ENCODE measurements around the gene LRRN4CL.
"Not testable (repeated sequence)": the region's sequence is repeated elsewhere in the genome, so short reads cannot be mapped to it uniquely, and the experiment has no call there.

LRRN4CL gene

DNA sequence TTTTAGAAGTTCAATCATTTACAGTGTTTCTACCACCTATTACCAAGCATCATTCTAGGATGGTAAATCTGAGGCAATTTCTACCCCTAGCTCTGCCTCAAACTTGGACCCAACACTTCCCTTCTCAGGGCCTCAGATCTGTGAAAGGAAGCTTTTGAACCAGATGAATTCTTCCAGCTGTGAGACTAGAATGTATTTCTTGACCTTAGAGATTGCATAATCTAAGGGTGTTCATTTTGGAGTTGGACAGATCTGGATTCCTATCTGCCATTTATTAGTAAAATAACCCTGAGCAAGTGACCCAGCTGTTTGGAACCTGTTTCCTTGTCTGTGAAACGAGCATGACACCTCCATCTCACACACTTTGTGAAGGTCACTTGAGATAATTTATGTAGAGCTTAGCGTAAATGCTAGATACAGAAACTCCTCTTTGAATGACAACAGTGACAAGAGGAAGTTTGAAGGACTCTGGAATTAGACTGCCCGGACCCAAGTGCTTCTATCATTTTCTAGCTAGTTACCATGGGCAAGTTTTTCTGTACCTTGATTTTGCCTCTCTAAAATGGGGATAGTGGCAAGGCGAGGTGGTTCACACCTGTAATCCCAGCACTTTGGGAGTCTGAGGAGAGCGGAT lies 32.4 kb downstream of the LRRN4CL start:
- Histone ChIP-seq H3K4me1 (ENCODE audit: control insufficient read depth, insufficient read depth, low read length) (no peaks in the 10 kb centered on the region), H3K27me3 (ENCODE audit: control insufficient read depth, insufficient read depth, low read length) (no peaks in the 10 kb centered on the region), H3K36me3 (ENCODE audit: control insufficient read depth, insufficient read depth, low read length) (0 out of 2 replicates have a peak, but pooled peaks cover 2% of the 10 kb centered on the region), H3K4me3 (ENCODE audit: low read depth, low read length) (no peak overlapping the region), H3K27ac (ENCODE audit: low read depth, low read length) (no peak overlapping the region), H3K9me3 (ENCODE audit: control insufficient read depth, insufficient read depth, low read depth, low read length) (no peaks in the 10 kb centered on the region), H3K9ac (ENCODE audit: low read length) (no peak overlapping the region)

DNA sequence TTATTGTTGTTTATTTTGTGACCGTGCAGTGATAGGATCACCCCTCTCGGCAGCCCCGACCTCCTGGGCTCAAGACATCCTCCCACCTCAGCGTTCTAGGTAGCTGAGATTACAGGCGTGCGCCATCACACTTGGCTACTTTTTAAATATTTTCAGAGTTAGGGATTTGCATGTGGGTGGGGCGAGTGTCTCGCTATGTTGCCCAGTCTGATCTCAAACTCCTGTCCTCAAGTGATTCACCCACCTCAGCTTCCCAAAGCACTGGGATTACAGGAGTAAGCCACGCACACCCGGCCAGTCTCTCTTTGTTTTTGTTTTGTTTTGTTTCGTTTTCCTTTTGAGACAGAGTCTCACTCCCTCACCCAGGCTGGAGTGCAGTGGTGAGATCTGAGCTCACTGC lies 35.0 kb downstream of the LRRN4CL start:
- Histone ChIP-seq H3K27me3 (ENCODE audit: control insufficient read depth, insufficient read depth, low read length) (no peaks in the 10 kb centered on the region), H3K4me1 (ENCODE audit: control insufficient read depth, insufficient read depth, low read length) (no peaks in the 10 kb centered on the region; the same call in 1 of the 2 replicates), H3K9me3 (ENCODE audit: control insufficient read depth, insufficient read depth, low read depth, low read length) (no peaks in the 10 kb centered on the region), H3K4me3 (ENCODE audit: low read depth, low read length) (no peak overlapping the region), H3K36me3 (ENCODE audit: control insufficient read depth, insufficient read depth, low read length) (peaks cover 6% of the 10 kb centered on the region), H3K9ac (ENCODE audit: low read length) (no peak overlapping the region), H3K27ac (ENCODE audit: low read depth, low read length) (no peak overlapping the region)

DNA sequence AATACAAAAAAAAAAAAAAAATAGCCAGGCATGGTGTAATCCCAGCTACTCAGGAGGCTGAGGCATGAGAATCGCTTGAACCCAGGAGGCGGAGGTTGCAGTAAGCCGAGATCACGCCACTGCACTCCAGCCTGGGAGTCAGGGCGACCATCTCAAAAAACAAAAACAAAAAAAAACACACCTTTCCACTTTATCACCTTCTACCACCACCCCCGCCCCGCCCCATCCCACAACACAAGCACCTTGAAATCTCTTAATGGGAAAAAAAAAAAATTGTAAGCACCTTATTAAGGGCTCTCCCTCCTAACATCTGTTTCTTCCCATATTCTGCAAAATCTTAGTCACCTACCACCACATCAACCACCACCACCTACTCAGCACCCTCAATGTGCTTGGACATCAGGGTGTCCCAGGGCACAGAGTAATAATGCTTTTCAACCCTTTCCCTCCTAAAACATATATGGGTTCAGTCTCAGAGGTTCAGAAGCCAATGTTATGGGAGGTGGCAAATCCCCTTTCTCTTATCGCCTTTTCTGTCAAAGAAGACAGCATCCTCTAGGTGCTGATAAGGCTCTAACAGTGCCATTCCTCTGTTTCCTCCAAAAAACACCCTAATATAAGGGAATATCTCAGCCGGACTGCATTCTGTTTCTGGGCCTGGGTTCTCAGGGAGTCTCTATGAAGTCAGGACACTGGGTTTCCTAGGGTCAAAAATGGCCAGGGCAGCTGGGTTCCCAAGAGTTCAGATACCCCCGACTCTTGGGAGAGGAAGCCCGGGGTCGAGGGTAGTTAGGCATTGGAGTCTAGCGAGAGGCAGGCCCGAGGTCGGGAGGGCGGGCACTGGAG lies 36.9 kb downstream of the LRRN4CL start:
- H3K9ac ChIP-seq (ENCODE audit: low read length): peak overlapping the region; percentile 93
- peak overlapping the region; percentile 78; the same call in 1 of the 2 replicates for H3K27ac ChIP-seq (ENCODE audit: low read depth, low read length)
- peaks cover 2% of the 10 kb centered on the region for H3K4me1 ChIP-seq (ENCODE audit: control insufficient read depth, insufficient read depth, low read length)
- H3K36me3 ChIP-seq (ENCODE audit: control insufficient read depth, insufficient read depth, low read length): peaks cover 25% of the 10 kb centered on the region
- no peaks in the 10 kb centered on the region for H3K9me3 ChIP-seq (ENCODE audit: control insufficient read depth, insufficient read depth, low read depth, low read length)
- peak overlapping the region; percentile 83 for H3K4me3 ChIP-seq (ENCODE audit: low read depth, low read length)
- no peaks in the 10 kb centered on the region for H3K27me3 ChIP-seq (ENCODE audit: control insufficient read depth, insufficient read depth, low read length)

DNA sequence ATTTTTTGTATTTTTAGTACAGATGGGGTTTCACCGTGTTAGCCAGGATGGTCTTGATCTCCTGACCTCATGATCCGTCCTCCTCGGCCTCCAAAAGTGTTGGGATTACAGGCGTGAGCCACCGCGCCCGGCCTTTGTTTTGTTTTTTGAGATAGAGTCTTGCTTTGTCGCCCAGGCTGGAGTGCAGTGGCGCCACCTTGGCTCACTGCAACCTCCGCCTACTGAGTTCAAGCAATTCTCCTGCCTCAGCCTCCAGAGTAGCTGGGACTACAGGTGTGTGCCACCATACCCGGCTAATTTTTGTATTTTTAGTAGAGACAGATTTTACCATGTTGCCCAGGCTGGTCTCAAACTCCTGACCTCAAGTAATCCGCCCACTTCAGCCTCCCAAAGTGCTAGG lies 39.0 kb downstream of the LRRN4CL start:
- H3K9ac ChIP-seq (ENCODE audit: low read length); H3K27me3 ChIP-seq (ENCODE audit: control insufficient read depth, insufficient read depth, low read length); H3K4me1 ChIP-seq (ENCODE audit: control insufficient read depth, insufficient read depth, low read length); H3K27ac ChIP-seq (ENCODE audit: low read depth, low read length); H3K9me3 ChIP-seq (ENCODE audit: control insufficient read depth, insufficient read depth, low read depth, low read length); H3K4me3 ChIP-seq (ENCODE audit: low read depth, low read length): not testable (repeated sequence)
- H3K36me3 ChIP-seq (ENCODE audit: control insufficient read depth, insufficient read depth, low read length): peaks cover 25% of the 10 kb centered on the region

DNA sequence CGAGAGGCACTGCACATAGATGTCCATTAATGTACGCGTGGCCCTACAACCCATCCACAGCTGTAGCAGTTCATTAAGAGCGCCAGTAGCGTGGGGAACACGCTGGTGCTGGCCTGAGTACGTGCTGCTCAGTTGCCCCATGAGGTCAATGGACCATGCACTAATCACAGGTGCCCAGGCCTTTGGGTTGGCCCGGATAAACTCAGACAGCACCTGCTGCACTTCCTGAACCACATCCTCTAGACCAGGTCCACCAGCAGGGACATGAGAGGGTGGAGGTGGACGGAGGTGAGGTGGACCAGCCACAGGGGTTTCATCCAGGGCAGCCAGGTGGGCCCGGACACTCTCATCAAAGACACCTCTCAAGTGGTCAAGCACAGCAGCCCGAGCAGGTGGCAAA lies 39.8 kb downstream of the LRRN4CL start:
- Histone ChIP-seq H3K36me3 (ENCODE audit: control insufficient read depth, insufficient read depth, low read length) (peaks cover 31% of the 10 kb centered on the region), H3K27ac (ENCODE audit: low read depth, low read length) (no peak overlapping the region)

DNA sequence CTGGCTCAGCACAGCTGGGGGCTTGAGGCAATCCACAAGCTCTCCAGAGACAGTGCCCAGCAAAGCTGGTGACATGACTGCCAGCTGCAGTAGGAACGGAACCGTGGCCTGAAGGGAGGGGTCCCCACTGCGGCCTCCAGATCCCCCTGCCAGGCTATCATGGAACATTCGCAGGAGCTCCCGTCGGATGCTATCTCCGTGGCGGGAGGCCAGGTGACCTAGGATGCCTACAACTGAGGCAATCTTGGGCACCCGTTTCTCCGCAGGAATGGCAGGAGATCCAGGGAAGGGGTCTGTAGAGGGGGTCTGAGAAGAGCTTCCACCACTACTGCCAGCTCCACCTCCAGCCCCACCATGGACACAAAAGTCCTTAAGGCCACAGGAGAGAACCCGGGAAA lies 40.4 kb downstream of the LRRN4CL start:
- Histone ChIP-seq H3K9me3 (ENCODE audit: control insufficient read depth, insufficient read depth, low read depth, low read length) (no peaks in the 10 kb centered on the region), H3K4me1 (ENCODE audit: control insufficient read depth, insufficient read depth, low read length) (peaks cover 10% of the 10 kb centered on the region), H3K27me3 (ENCODE audit: control insufficient read depth, insufficient read depth, low read length) (no peaks in the 10 kb centered on the region), H3K27ac (ENCODE audit: low read depth, low read length) (no peak overlapping the region), H3K36me3 (ENCODE audit: control insufficient read depth, insufficient read depth, low read length) (peaks cover 36% of the 10 kb centered on the region), H3K9ac (ENCODE audit: low read length) (no peak overlapping the region), H3K4me3 (ENCODE audit: low read depth, low read length) (no peak overlapping the region)

More for the DNA sequence above, 39.8 kb downstream of the LRRN4CL start:
- Histone ChIP-seq H3K27me3 (ENCODE audit: control insufficient read depth, insufficient read depth, low read length) (no peaks in the 10 kb centered on the region), H3K4me3 (ENCODE audit: low read depth, low read length) (no peak overlapping the region), H3K9ac (ENCODE audit: low read length) (no peak overlapping the region), H3K4me1 (ENCODE audit: control insufficient read depth, insufficient read depth, low read length) (peaks cover 10% of the 10 kb centered on the region), H3K9me3 (ENCODE audit: control insufficient read depth, insufficient read depth, low read depth, low read length) (no peaks in the 10 kb centered on the region)

DNA sequence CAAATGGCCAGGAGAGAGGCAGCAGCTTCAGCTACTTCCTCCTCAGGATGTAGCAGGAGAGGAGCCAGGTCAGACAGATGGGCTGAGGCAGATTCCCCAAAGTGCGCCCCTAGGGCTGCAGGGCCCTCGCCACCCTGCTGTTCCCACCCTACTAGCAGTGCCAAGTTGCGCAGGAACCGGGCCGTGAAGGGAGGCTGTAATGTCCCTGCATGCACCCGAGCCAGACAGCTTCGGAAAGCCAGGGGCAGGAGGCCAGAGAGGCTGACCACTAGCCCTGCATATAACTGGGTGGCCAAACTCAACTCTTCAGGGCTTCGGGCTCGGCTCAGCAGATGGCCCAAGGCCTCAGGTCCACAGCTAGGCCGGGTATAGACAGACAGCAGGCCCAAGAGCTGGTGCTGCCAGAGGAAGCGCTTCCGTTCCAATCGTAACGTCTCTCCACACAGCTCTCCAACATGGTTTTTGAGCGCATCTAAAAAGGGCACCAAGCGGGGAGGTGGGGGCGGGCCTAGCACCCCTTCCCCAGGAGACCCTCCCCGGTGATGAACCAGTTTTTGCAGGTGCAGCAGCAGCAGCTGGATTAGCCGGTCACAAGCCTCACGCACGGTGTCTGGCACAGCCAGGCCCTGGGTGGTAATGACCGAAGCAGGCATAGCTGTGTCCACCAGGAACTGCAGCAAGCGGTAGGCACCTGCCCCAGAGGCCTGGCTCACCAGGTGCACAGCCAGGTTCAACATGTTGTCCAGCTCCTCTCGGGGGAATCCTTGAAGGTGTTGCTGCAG lies 41.0 kb downstream of the LRRN4CL start:
- Histone ChIP-seq H3K9ac (ENCODE audit: low read length) (no peak overlapping the region), H3K4me3 (ENCODE audit: low read depth, low read length) (no peak overlapping the region), H3K27me3 (ENCODE audit: control insufficient read depth, insufficient read depth, low read length) (no peaks in the 10 kb centered on the region), H3K27ac (ENCODE audit: low read depth, low read length) (no peak overlapping the region), H3K9me3 (ENCODE audit: control insufficient read depth, insufficient read depth, low read depth, low read length) (no peaks in the 10 kb centered on the region), H3K4me1 (ENCODE audit: control insufficient read depth, insufficient read depth, low read length) (peaks cover 10% of the 10 kb centered on the region), H3K36me3 (ENCODE audit: control insufficient read depth, insufficient read depth, low read length) (peaks cover 41% of the 10 kb centered on the region)

DNA sequence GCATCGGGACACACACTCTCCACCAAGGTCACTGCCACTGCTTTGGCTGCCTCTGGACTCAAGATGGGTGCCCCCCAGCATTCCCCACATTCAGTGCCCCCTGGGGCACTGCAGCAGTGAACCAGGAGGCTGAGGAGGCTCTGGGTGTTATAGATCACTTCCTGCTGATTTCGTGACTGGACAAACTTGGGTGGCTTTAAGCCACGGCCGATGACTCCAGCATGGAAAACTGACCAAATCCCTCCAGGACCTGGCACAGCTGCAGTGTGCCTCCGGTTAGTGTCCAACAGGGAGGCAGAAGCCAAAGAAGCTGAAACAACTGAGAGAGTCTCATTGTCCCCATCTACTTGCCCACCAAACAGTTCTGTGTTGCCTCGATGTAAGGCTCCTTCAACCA lies 41.7 kb downstream of the LRRN4CL start:
- no peaks in the 10 kb centered on the region for H3K9me3 ChIP-seq (ENCODE audit: control insufficient read depth, insufficient read depth, low read depth, low read length)
- H3K4me1 ChIP-seq (ENCODE audit: control insufficient read depth, insufficient read depth, low read length): peaks cover 10% of the 10 kb centered on the region
- H3K27me3 ChIP-seq (ENCODE audit: control insufficient read depth, insufficient read depth, low read length): no peaks in the 10 kb centered on the region
- peaks cover 47% of the 10 kb centered on the region for H3K36me3 ChIP-seq (ENCODE audit: control insufficient read depth, insufficient read depth, low read length)
- H3K4me3 ChIP-seq (ENCODE audit: low read depth, low read length): no peak overlapping the region
- peak overlapping the region; percentile 38 for H3K9ac ChIP-seq (ENCODE audit: low read length)
- H3K27ac ChIP-seq (ENCODE audit: low read depth, low read length): no peak overlapping the region

DNA sequence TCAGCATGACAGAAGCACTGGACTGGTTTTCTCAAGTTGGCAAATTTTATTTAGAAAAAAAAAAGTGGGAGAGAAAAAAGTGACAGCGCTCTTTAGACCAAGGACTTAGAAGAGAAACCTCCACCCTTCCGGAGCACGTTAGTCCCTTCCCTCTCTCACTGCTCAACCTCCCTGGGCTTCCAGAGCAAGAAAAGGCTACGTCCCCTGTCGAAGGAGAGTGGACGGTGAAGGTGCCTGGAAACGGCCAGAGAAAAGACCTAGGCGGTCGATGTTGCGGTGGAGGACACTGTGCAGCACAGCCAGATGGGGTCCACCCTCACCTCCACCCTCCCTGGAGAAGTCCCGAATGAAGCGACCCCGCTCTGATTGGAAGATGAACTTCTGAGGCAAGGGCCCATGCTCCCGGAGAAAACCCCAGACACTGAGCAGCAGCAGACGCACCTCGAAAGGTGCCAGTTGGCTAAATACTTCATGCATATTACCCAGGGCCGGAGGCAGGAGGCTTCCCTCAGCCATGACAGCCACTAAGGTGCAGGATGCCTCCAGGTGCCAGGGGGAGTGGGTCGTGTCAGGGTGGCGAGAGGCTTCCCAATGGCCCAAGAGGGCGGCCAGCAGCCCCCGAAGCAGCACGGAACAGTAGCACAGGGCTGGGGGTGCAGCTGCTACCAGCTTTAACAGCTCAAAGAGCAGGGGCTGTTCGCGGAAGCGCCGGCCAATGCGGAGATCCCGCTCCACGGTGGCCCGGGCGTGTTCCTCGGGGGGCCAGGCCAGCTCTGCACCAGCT lies 42.3 kb downstream of the LRRN4CL start:
- peak overlapping the region; percentile 35 for H3K4me3 ChIP-seq (ENCODE audit: low read depth, low read length)
- peaks cover 49% of the 10 kb centered on the region for H3K36me3 ChIP-seq (ENCODE audit: control insufficient read depth, insufficient read depth, low read length)
- peak overlapping the region; percentile 38 for H3K9ac ChIP-seq (ENCODE audit: low read length)
- H3K27ac ChIP-seq (ENCODE audit: low read depth, low read length): no peak overlapping the region
- H3K27me3 ChIP-seq (ENCODE audit: control insufficient read depth, insufficient read depth, low read length): no peaks in the 10 kb centered on the region
- H3K4me1 ChIP-seq (ENCODE audit: control insufficient read depth, insufficient read depth, low read length): peaks cover 10% of the 10 kb centered on the region
- no peaks in the 10 kb centered on the region for H3K9me3 ChIP-seq (ENCODE audit: control insufficient read depth, insufficient read depth, low read depth, low read length)

DNA sequence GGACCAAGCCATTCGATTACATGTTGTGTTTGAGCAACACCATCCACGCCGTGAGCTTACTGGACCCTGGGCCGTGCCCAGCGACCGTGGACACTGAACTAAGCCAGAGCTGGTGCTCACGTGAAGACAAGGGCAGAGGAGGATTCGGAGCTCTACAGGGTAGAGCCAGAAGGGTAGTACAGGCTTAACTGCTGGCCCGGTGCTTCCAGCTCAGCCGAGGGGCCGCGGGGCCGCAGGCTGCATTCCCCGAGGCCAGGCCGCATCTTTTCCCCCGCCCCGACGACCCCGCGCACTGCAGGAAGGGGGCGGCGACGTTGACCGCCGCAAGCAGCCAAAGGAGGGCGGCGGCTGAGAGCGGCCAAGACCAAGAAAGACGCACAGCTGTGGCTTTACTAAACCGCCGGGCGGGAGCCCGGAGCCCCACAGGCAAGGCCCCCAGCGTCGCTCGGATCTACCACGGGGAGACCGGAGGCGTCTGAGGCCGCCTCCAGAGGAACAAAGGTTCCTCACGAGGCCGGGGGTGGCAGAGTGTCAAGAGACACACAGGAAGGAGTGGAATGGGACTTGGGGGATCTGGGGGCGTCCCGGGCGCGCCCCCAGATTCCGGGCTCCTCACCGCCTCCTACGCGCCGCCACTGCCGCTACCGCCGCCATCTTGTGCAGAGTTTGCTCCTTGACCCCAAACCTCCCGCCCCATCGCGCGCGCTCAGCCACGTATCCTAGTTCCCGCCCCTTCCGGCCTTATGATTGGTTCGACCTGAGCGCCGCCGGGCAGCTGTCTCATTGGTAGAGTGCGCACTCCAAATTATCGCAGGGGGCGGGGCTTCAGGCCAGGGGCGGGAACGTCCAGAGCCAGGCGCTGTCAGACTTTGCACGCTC lies 43.1 kb downstream of the LRRN4CL start, which contains the start of gene GANAB:
TSS of gene GANAB (minus strand) at position 668 of the 879 bp plus-strand sequence. CDS start at position 654, 14 bp downstream.
- H3K9me3 ChIP-seq (ENCODE audit: control insufficient read depth, insufficient read depth, low read depth, low read length): no peaks in the 10 kb centered on the region
- H3K4me3 ChIP-seq (ENCODE audit: low read depth, low read length): peak within 1 kb of the TSS; percentile 96
- peak within 1 kb of the TSS; percentile 99 for H3K9ac ChIP-seq (ENCODE audit: low read length)
- peak within 1 kb of the TSS; percentile 99 for H3K27ac ChIP-seq (ENCODE audit: low read depth, low read length)
- peaks cover 49% of the 10 kb centered on the region for H3K36me3 ChIP-seq (ENCODE audit: control insufficient read depth, insufficient read depth, low read length)
- H3K27me3 ChIP-seq (ENCODE audit: control insufficient read depth, insufficient read depth, low read length): no peaks in the 10 kb centered on the region
- H3K4me1 ChIP-seq (ENCODE audit: control insufficient read depth, insufficient read depth, low read length): peaks cover 10% of the 10 kb centered on the region
